Colonic mucosa (tissue), 4 donors: Measurements from ENCODE around the gene GRK5. TPM values are rescaled to one million over a fixed set of nuclear protein-coding genes. Genes with fewer than 3 reads are reported as not detected.
A peak's percentile ranks its signal among the peaks of the same experiment; 100 is the strongest.

Experiments used
- DNase-seq: peaks from one replicate; pipeline ENCODE4 v3.0.0-alpha.2; 2020
- H3K27ac ChIP-seq: fragments of 200-600 bp; one replicate; pipeline ENCODE4 v1.8.0; 2021
- H3K27me3 ChIP-seq: fragments of 200-600 bp; one replicate; pipeline ENCODE4 v1.8.0; 2021
- H3K36me3 ChIP-seq: fragments of 200-600 bp; one replicate; pipeline ENCODE4 v1.8.0; 2021
- H3K4me1 ChIP-seq: fragments of 200-600 bp; one replicate; pipeline ENCODE4 v1.8.0; 2021; ENCODE audit warnings: mild to moderate bottlenecking
- H3K4me3 ChIP-seq: fragments of 200-600 bp; one replicate; pipeline ENCODE4 v1.8.0; 2021
- H3K9ac ChIP-seq, 2 donors: one replicate each; pipeline ENCODE4 v1.7.0; 2013; ENCODE audit warnings: control low read depth in 2 of 2, low read depth in 2 of 2, low read length in 2 of 2
- H3K9me3 ChIP-seq: fragments of 200-600 bp; one replicate; pipeline ENCODE4 v1.8.0; 2021
- intact Hi-C: fragments of 100-400 bp; cut with DNase I; formaldehyde crosslinking; loops from one replicate; pipeline ENCODE4 v1.14.1; 2022
- total RNA-seq, 2 donors: library from RNA; stranded (reverse); fragmentation: NEBNext Ultra II Directional in 1 of 2; extraction: Animal tissue kit (Norgen Biotek cat#: 25700) in 1 of 2; gene quantifications; one replicate each; pipeline ENCODE4 v1.2.1, GENCODE V29; 2021
- TF ChIP-seq, protein P1 (sequence below): fragments of 200-600 bp; IDR thresholded peaks from one replicate; pipeline ENCODE4 v1.8.0; 2022; ENCODE audit warnings: antibody characterized with exemption, mild to moderate bottlenecking
- donor health status: healthy.
- donor health status: DM: no; HTN: no; CAD: no.
- donor health status: DM: no; HTN: no; CAD: no.

The GRK5 gene
- total RNA-seq, 2 donors from 2014 or later, result 4.6 to 12.7 TPM

DNA sequence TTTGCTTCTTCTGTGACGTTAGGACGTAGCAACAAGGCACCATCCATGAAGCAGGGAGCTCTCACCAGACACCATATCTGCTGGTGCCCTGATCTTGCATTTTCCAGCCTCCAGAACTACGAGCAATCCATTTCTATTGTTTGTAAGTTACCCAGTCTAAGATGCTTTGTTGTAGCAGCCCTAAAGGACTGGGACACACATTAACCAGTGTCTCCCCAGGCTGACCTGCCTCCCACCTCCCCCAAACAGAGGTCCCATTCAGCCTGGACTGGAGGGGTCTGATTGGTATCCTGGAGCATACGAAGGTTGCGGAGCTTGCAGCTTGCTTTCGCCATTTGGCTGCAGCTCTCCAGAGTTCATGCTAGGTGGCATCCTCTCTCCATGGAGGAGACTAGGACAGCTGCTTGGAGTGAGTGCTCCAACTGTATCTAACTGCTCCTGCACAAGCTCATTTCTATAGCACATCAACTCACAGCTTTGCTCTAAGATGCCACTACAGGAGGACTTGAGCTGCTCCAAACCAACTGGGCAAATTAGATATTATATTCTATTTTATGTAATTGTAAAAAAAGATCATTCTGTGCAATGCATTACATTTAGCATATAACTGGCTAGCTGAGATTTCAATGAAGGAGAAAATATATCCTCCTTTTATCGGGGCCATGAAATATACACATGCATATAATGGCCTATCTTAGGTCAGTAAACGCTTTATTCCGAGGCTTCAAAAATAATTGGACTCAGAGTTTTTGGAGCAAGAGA, 8.0 kb upstream of the GRK5 start:
- intact Hi-C loops, result loop anchor here (2.0 kb wide), 2 partner anchors 217 to 245 kb away; no protein-coding TSS in a partner anchor
- TF ChIP-seq, protein P1, sequence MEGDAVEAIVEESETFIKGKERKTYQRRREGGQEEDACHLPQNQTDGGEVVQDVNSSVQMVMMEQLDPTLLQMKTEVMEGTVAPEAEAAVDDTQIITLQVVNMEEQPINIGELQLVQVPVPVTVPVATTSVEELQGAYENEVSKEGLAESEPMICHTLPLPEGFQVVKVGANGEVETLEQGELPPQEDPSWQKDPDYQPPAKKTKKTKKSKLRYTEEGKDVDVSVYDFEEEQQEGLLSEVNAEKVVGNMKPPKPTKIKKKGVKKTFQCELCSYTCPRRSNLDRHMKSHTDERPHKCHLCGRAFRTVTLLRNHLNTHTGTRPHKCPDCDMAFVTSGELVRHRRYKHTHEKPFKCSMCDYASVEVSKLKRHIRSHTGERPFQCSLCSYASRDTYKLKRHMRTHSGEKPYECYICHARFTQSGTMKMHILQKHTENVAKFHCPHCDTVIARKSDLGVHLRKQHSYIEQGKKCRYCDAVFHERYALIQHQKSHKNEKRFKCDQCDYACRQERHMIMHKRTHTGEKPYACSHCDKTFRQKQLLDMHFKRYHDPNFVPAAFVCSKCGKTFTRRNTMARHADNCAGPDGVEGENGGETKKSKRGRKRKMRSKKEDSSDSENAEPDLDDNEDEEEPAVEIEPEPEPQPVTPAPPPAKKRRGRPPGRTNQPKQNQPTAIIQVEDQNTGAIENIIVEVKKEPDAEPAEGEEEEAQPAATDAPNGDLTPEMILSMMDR, result peak; percentile 67
- Histone ChIP-seq H3K9ac (no peak overlapping the region), H3K36me3 (no peaks in the 10 kb centered on the region), H3K27ac (no peak overlapping the region), H3K4me1 (no peaks in the 10 kb centered on the region), H3K9me3 (no peaks in the 10 kb centered on the region), H3K4me3 (no peak overlapping the region), H3K27me3 (no peaks in the 10 kb centered on the region)
- peak; percentile 59 for DNase-seq

- intact Hi-C loops, result no loop called here
- no peak overlapping the region for H3K9ac ChIP-seq
- no peaks in the 10 kb centered on the region for H3K27me3 ChIP-seq
- H3K4me3 ChIP-seq, result no peak overlapping the region
- H3K9me3 ChIP-seq, result no peaks in the 10 kb centered on the region
- H3K27ac ChIP-seq, result no peak overlapping the region
- DNase-seq, result no peak
- no peaks in the 10 kb centered on the region for H3K36me3 ChIP-seq
- H3K4me1 ChIP-seq, result no peaks in the 10 kb centered on the region
- TF ChIP-seq, protein P1, result no peak
Observed at GRCh38 chr10:119201233-119201632, 6.1 kb upstream of the GRK5 start.

- Histone ChIP-seq H3K9me3 (no peaks in the 10 kb centered on the region), H3K36me3 (no peaks in the 10 kb centered on the region), H3K4me1 (no peaks in the 10 kb centered on the region), H3K27me3 (no peaks in the 10 kb centered on the region), H3K27ac (no peak overlapping the region), H3K4me3 (no peak overlapping the region), H3K9ac (no peak overlapping the region)
- DNase-seq, result no peak
- TF ChIP-seq, protein P1, result no peak
- intact Hi-C loops, result no loop called here
Observed at GRCh38 chr10:119203006-119203405, 4.4 kb upstream of the GRK5 start.

DNA sequence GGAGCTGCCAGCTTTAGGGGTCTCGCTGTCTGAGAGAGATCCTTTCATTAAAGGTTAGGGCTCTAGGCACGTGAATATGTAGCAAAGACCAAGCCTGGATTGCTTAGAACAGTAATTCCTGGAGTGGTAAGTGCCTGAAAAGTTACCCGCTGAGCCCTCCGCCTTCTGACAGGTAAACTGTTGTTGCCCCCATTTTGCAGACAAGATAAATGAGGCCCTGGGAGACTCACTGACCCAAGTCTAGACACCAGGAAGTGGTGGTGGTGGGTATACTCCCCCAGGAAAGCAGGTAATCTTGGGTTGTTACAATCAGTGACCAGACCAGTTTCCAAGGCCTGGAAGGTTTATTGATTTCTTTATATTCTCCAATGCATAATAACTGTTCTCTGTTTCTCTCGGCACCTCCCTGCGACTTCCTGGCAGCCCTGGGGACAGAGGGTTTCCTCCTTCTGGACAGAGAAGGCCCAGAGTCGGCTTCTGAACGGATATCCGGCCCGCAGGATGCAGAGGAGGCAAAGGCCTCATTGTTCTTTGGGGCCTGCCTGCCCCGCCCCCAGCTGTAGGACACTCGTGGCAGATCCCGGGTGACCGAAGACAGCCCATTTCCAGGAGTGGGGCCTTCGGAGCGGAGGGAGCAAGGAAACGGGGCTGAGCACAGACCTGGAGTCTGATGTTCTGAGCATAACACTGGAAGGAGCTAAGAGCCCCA, 1.3 kb upstream of the GRK5 start:
- intact Hi-C loops, result no loop called here
- peak overlapping the region; percentile 58 for H3K4me3 ChIP-seq
- H3K9ac ChIP-seq, result peak overlapping the region; percentile 71 to 90
- H3K4me1 ChIP-seq, result no peaks in the 10 kb centered on the region
- TF ChIP-seq, protein P1, result no peak
- no peaks in the 10 kb centered on the region for H3K36me3 ChIP-seq
- H3K9me3 ChIP-seq, result no peaks in the 10 kb centered on the region
- DNase-seq, result peak; percentile 74
- H3K27me3 ChIP-seq, result no peaks in the 10 kb centered on the region
- peak overlapping the region; percentile 94 for H3K27ac ChIP-seq

DNA sequence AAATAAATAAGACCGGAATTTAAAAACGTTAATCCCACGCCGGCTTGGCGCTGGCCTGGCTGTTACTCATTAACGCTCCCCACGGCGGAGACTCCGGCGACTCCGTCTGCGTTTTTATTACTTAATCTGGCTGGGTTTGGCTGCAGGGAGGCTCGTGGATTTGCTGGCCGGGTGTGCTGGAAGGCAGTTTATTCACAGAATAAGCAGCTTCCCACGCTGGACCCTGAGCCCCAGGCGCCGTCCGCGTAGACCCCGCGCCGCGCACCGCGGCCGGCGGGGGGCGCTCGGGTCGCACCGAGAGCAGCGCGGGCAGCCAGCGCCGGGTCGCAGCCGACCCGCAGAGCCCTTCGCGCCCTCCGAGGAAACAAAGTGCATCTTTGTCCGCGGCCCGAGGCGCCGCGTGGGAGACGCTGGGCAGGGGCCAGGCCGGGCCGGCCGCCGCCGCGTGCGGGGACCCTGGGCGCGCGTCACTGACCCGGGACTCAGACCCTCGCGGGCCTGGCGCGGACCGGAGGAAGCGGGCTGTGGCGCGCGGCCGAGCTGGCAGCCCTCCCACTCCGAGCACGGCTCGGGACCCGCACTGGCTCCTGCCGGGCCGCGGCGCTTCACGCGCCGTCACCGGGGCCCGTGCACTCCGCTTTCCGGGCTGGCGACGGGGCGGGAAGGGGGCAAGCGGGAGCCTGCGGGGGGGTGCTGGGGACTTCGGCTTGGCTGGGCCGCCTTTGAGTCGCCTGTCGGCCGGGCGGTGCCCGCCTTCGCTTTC, 587 bp upstream of the GRK5 start:
- intact Hi-C loops, result no loop called here
- Histone ChIP-seq H3K27me3 (no peaks in the 10 kb centered on the region), H3K4me1 (no peaks in the 10 kb centered on the region), H3K27ac (peak overlapping the region; percentile 94), H3K4me3 (peak overlapping the region; percentile 58), H3K9ac (peak overlapping the region; percentile 71 to 90), H3K9me3 (no peaks in the 10 kb centered on the region), H3K36me3 (no peaks in the 10 kb centered on the region)
- DNase-seq, result peak; percentile 66
- TF ChIP-seq, protein P1, result peak; percentile 47
